ENCODE results near the gene GRM5.
"Not testable (repeated sequence)": the region's sequence is repeated elsewhere in the genome, so short reads cannot be mapped to it uniquely, and the experiment has no call there.

DNA sequence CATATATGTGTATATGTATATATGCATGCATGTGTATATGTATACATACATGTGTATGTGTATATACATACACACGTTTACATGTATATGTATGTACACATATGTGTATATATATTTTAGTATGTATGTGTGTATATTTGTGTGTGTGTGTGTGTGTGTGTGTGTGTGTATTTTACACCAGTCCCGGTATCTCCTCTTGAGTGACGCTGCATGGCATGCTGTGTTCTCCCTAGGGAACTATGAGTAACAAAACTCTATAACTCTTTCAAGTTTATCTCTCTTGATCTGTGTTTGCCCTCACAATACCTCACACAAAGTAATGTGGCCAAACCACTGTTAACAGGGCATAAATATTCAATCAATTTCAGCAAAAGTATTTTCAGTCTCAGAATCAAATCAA lies 19.2 kb upstream of the GRM5 start:
- TF ChIP-seq, protein P1, sequence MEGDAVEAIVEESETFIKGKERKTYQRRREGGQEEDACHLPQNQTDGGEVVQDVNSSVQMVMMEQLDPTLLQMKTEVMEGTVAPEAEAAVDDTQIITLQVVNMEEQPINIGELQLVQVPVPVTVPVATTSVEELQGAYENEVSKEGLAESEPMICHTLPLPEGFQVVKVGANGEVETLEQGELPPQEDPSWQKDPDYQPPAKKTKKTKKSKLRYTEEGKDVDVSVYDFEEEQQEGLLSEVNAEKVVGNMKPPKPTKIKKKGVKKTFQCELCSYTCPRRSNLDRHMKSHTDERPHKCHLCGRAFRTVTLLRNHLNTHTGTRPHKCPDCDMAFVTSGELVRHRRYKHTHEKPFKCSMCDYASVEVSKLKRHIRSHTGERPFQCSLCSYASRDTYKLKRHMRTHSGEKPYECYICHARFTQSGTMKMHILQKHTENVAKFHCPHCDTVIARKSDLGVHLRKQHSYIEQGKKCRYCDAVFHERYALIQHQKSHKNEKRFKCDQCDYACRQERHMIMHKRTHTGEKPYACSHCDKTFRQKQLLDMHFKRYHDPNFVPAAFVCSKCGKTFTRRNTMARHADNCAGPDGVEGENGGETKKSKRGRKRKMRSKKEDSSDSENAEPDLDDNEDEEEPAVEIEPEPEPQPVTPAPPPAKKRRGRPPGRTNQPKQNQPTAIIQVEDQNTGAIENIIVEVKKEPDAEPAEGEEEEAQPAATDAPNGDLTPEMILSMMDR (IDR thresholded peaks at IDR 0.05; ENCODE audit: low read depth, low read length), result not testable (repeated sequence)
- not testable (repeated sequence) for TF ChIP-seq EZH2phosphoT487 (IDR thresholded peaks at IDR 0.05; ENCODE audit: low read depth)
